T-helper 2 cell (primary cell): Measurements from ENCODE around the gene CSTPP1.
A peak's percentile ranks its signal among the peaks of the same experiment; 100 is the strongest.

Source experiments
- DNase-seq, 5 experiments: peaks; one replicate each; pipeline versions ENCODE4 v3.0.0 to v3.0.0-alpha.2; 2012 to 2022

Gene CSTPP1

GRCh38 chr11:47163193-47163592 is 226.6 kb downstream of the CSTPP1 start:
- no peak for DNase-seq

- no peak for DNase-seq
These were observed 227.3 kb downstream of the CSTPP1 start for GRCh38 chr11:47163898-47164297.

- no peak for DNase-seq
These were observed 227.8 kb downstream of the CSTPP1 start for GRCh38 chr11:47164321-47164720.

GRCh38 chr11:47165253-47165840 is 228.8 kb downstream of the CSTPP1 start:
- DNase-seq = no peak

- DNase-seq = no peak
These were observed 229.8 kb downstream of the CSTPP1 start for GRCh38 chr11:47166368-47166767.

- DNase-seq = no peak
These were observed 234.7 kb downstream of the CSTPP1 start for GRCh38 chr11:47171061-47171838.

GRCh38 chr11:47171856-47172255 is 235.3 kb downstream of the CSTPP1 start:
- DNase-seq = no peak

GRCh38 chr11:47172740-47173336 is 236.3 kb downstream of the CSTPP1 start:
- no peak for DNase-seq

- no peak for DNase-seq
These were observed 239.3 kb downstream of the CSTPP1 start for GRCh38 chr11:47175746-47176327.

- peak; percentile 91 to 99 (median 95) for DNase-seq
These were observed 240.0 kb downstream of the CSTPP1 start, which contains the start of gene ARFGAP2 for GRCh38 chr11:47176328-47177228. TSS of gene ARFGAP2 (minus strand) at chr11:47176879. CDS start at chr11:47176853, 26 bp downstream.

- peak in 4 of 5 experiments; percentile 57 to 90 (median 68) for DNase-seq
These were observed 240.8 kb downstream of the CSTPP1 start for GRCh38 chr11:47177229-47177845.

- DNase-seq = no peak
These were observed 241.3 kb downstream of the CSTPP1 start for GRCh38 chr11:47177846-47178245.

- DNase-seq = no peak
These were observed 241.8 kb downstream of the CSTPP1 start for GRCh38 chr11:47178316-47178715.

GRCh38 chr11:47178737-47179654 is 242.4 kb downstream of the CSTPP1 start:
- DNase-seq = no peak

GRCh38 chr11:47179655-47179991 is 243.1 kb downstream of the CSTPP1 start:
- peak in 1 of 5 experiments; percentile 75 for DNase-seq

GRCh38 chr11:47180006-47180787 is 243.6 kb downstream of the CSTPP1 start:
- DNase-seq = no peak

GRCh38 chr11:47181271-47181670 is 244.7 kb downstream of the CSTPP1 start:
- no peak for DNase-seq

GRCh38 chr11:47182380-47182779 is 245.8 kb downstream of the CSTPP1 start:
- no peak for DNase-seq

GRCh38 chr11:47183031-47183856 is 246.7 kb downstream of the CSTPP1 start:
- DNase-seq = no peak
